Chondrocyte (in vitro differentiated cells): ENCODE results near the gene C10orf90. TPM values are rescaled to one million over a fixed set of nuclear protein-coding genes. Genes with fewer than 3 reads are reported as not detected.

Source experiments
- DNase-seq: peaks from one replicate; pipeline ENCODE4 v3.0.0; 2021; ENCODE audit warnings: mixed read lengths, low spot score
- H3K27ac Mint-ChIP-seq: one replicate; pipeline ENCODE4 v1.8.0; 2021; ENCODE audit warnings: mild to moderate bottlenecking, moderate library complexity, mixed read lengths; ENCODE audit not compliant: unreplicated experiment
- H3K27me3 Mint-ChIP-seq: 2 replicates; pipeline ENCODE4 v1.8.0; 2021; ENCODE audit warnings: low read depth, mixed read lengths
- H3K36me3 Mint-ChIP-seq: 2 replicates; pipeline ENCODE4 v1.8.0; 2021; ENCODE audit warnings: low read depth, mixed read lengths
- H3K4me1 Mint-ChIP-seq: 2 replicates; pipeline ENCODE4 v1.8.0; 2021; ENCODE audit warnings: low read depth, mild to moderate bottlenecking, mixed read lengths
- H3K4me3 Mint-ChIP-seq: one replicate; pipeline ENCODE4 v1.8.0; 2021; ENCODE audit warnings: mild to moderate bottlenecking, moderate library complexity, mixed read lengths; ENCODE audit not compliant: unreplicated experiment
- H3K9me3 Mint-ChIP-seq: 2 replicates; pipeline ENCODE4 v1.8.0; 2021; ENCODE audit warnings: low read depth, mixed read lengths
- total RNA-seq: library from RNA; stranded (reverse); gene quantifications from 3 replicates; pipeline ENCODE4 v1.2.1, GENCODE V29; 2021
- TF ChIP-seq, protein P1 (sequence below): fragments of 200-600 bp; sonication (generic); IDR thresholded peaks from 2 replicates; pipeline ENCODE4 v1.5.0; 2021; ENCODE audit warnings: antibody characterized with exemption, mild to moderate bottlenecking, moderate library complexity

The C10orf90 gene
- total RNA-seq, 1 donor from 2014 or later = not detected

DNA sequence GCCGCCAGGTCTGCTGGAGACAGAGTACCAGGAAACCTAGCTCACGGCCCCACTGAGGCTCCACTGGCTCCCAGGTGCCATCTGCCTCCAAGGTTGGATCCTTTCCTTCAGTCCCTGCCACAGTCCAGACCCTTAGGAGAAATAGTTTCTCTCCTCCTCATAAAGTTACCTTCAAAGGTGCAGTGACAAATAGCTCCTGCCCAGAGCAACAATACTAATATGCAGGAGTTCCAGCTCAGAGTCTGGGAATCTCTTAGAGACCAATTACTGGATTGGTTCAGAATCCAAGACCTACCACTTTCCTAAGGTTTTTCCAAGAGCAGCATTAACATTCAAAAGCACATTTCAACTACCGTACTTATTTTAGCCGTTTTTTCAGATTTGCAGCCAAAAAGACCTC is 241.2 kb downstream of the C10orf90 start:
- peaks cover 2% of the 10 kb centered on the region for H3K36me3 Mint-ChIP-seq
- DNase-seq = no peak
- peaks cover 1% of the 10 kb centered on the region for H3K9me3 Mint-ChIP-seq
- no peak overlapping the region for H3K27ac Mint-ChIP-seq
- no peak overlapping the region for H3K4me3 Mint-ChIP-seq
- no peaks in the 10 kb centered on the region for H3K27me3 Mint-ChIP-seq
- no peaks in the 10 kb centered on the region for H3K4me1 Mint-ChIP-seq
- TF ChIP-seq, protein P1, sequence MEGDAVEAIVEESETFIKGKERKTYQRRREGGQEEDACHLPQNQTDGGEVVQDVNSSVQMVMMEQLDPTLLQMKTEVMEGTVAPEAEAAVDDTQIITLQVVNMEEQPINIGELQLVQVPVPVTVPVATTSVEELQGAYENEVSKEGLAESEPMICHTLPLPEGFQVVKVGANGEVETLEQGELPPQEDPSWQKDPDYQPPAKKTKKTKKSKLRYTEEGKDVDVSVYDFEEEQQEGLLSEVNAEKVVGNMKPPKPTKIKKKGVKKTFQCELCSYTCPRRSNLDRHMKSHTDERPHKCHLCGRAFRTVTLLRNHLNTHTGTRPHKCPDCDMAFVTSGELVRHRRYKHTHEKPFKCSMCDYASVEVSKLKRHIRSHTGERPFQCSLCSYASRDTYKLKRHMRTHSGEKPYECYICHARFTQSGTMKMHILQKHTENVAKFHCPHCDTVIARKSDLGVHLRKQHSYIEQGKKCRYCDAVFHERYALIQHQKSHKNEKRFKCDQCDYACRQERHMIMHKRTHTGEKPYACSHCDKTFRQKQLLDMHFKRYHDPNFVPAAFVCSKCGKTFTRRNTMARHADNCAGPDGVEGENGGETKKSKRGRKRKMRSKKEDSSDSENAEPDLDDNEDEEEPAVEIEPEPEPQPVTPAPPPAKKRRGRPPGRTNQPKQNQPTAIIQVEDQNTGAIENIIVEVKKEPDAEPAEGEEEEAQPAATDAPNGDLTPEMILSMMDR = no peak

DNA sequence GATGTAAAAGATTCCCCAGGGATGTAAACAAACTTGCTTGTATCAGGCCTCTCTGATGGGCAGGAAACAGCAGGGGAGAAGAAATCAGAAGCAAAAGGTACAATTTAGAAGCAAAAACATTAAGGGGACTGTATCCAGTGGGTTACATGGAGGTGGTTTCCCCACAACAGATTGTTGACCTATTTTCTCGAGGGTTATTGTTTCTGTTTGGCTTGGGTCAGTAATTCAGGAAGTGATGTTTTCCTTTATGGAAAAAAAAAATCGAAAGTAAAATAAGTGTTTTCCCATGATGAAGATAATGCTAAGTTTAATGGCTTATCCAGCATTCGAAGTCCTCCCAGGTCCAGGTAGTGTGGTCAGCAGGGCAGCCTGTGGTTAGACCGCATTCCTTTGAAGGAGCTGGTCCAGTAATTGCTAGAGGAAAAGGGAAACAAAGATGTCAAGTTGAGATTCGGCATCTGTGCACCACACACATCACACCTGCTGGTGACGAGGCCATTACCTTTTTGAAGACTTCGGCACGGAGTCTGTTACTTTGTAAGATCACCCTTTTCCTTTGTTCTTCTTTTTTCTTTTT is 244.9 kb downstream of the C10orf90 start:
- Mint-ChIP-seq H3K36me3 (peaks cover 4% of the 10 kb centered on the region), H3K4me3 (no peak overlapping the region), H3K4me1 (peaks cover 24% of the 10 kb centered on the region), H3K27ac (no peak overlapping the region), H3K9me3 (peaks cover 14% of the 10 kb centered on the region), H3K27me3 (no peaks in the 10 kb centered on the region)
- DNase-seq = no peak
- TF ChIP-seq, protein P1 = no peak

DNA sequence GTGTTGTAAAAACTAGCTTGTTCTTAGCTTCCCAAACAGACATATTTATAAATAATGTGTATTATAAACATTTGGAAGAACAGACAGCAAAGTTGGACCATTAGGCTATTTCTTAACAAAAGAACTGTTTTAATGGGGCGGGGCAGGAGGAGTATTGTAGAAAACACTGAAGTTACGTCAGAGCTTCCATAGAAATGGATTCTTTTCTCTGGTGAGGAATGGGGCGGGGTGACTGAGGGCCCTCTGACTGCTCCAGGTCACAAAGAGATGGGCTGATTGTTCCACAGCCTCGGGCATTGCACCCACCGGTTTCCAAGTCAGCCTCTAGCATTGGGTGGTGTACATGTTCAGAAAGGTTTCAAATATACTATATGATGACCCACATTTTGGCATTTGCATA is 245.5 kb downstream of the C10orf90 start:
- TF ChIP-seq, protein P1 = no peak
- H3K27ac Mint-ChIP-seq = no peak overlapping the region
- no peak overlapping the region for H3K4me3 Mint-ChIP-seq
- H3K27me3 Mint-ChIP-seq = no peaks in the 10 kb centered on the region
- peaks cover 4% of the 10 kb centered on the region for H3K36me3 Mint-ChIP-seq
- DNase-seq = no peak
- peaks cover 14% of the 10 kb centered on the region for H3K9me3 Mint-ChIP-seq
- H3K4me1 Mint-ChIP-seq = peaks cover 24% of the 10 kb centered on the region

GRCh38 chr10:126423732-126424491 is 246.6 kb downstream of the C10orf90 start:
- Mint-ChIP-seq H3K4me1 (peaks cover 24% of the 10 kb centered on the region), H3K36me3 (peaks cover 4% of the 10 kb centered on the region), H3K4me3 (no peak overlapping the region), H3K9me3 (peaks cover 19% of the 10 kb centered on the region), H3K27ac (no peak overlapping the region), H3K27me3 (no peaks in the 10 kb centered on the region)
- no peak for DNase-seq
- TF ChIP-seq, protein P1 = no peak

GRCh38 chr10:126422567-126422966 is 247.9 kb downstream of the C10orf90 start:
- H3K36me3 Mint-ChIP-seq = peaks cover 4% of the 10 kb centered on the region
- H3K9me3 Mint-ChIP-seq = peaks cover 21% of the 10 kb centered on the region
- H3K4me3 Mint-ChIP-seq = no peak overlapping the region
- DNase-seq = no peak
- TF ChIP-seq, protein P1 = no peak
- H3K27me3 Mint-ChIP-seq = no peaks in the 10 kb centered on the region
- peaks cover 24% of the 10 kb centered on the region for H3K4me1 Mint-ChIP-seq
- peak overlapping the region; percentile 83 for H3K27ac Mint-ChIP-seq
